AG04449 (cell line): ENCODE results near the gene NOC2L.

Source experiments
- CTCF ChIA-PET: fragments of 350-600 bp; formaldehyde crosslinking; extraction: SDS; loops from one replicate; lab custom pipeline; 2021; ENCODE audit warnings: antibody characterized with exemption; lab: Yijun Ruan, JAX
- POLR2A ChIA-PET: fragments of 400-600, 350-600 bp; formaldehyde crosslinking; extraction: SDS; loops from one replicate; lab custom pipeline; 2020; ENCODE audit warnings: antibody characterized with exemption, inconsistent platforms; lab: Yijun Ruan, JAX
- DNase-seq: peaks from one replicate; pipeline ENCODE4 v3.0.0-alpha.2; 2010; ENCODE audit warnings: low read depth, low spot score
- H3K4me3 ChIP-seq: 2 replicates; pipeline ENCODE4 v1.5.1; 2011; ENCODE audit warnings: low read depth, mild to moderate bottlenecking, control low read depth, low read length
- TF ChIP-seq, protein P1 (sequence below): IDR thresholded peaks from one replicate; pipeline ENCODE4 v1.5.1; 2011; ENCODE audit warnings: mild to moderate bottlenecking, moderate library complexity, low read length, control low read depth, inconsistent platforms; ENCODE audit not compliant: insufficient read depth; ENCODE audit errors: missing control alignments

Gene NOC2L

DNA sequence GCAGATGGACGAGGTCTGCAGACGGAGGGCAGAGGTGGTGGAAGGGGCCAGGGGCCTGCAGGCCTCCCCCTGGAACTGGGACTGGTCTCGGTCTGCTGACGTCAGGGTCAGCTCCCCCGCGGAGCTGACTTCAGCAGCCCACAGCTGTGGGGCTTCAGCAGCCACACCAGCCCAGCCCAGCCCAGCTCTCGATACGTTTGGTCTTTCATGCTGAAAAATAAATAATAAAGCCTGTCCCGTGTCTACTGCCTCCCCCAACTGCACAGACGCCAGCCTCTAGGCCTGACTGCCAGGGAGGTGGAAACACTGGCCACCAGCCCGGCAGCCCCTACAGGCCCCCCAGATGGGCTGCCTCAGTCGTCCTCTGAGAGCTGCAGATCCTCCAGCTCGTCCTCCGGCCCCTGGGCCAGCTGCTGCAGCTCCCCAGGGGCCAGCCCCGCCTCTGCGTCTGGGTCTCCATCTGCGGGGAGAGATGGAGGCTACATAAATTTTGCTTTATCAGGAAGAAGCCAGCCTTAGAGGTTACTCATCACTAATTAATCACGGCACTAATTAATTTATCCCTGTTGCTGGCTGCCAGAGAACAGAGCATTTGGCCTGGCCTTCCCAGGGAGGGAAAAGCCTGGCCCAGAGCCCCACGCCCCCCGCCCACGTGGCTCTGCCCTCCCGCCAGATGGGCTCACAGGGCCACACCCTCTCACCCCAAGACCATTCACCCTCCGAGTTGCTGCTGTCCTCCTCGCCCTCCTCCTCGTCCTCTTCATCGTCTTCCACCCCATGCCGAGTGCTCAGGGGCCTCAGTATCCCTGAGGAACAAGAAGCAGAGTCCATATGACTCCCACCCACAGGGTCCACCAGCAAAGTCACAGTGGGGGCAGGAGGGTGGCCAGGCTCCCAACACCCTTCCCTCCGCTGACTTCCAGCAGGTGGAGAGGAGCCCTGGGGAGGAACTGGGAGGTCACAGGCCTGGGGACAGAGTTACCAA, 14.4 kb downstream of the NOC2L start:
- POLR2A ChIA-PET = interaction anchor here (0.6 kb wide), 1 partner anchor 16 kb away, joined by 3 read pairs; no protein-coding TSS in a partner anchor
- no peak for DNase-seq

DNA sequence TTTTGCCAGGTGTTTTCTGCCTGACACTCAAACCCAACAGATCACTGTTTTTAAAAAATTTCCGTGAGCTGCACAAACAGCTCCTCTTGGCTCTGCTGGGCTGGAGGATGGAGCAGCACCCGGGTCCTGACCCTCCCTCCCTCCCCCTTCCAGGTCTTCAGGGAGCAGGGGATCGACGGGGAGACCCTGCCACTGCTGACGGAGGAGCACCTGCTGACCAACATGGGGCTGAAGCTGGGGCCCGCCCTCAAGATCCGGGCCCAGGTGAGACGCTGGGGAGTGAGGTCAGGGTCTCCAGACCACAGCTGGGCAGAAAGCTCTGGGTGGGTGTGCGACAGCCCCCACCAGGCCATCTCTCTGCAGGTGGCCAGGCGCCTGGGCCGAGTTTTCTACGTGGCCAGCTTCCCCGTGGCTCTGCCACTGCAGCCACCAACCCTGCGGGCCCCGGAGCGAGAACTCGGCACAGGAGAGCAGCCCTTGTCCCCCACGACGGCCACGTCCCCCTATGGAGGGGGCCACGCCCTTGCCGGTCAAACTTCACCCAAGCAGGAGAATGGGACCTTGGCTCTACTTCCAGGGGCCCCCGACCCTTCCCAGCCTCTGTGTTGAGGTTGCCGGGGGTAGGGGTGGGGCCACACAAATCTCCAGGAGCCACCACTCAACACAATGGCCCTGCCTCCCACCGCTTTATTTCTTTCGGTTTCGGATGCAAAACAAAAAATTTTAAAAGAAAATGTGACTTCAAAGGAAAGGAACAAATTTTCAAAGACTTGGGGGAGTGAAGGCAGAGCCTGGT, 15.3 kb downstream of the NOC2L start:
- ChIA-PET CTCF (interaction anchor here (0.6 to 7.6 kb wide), 3 partner anchors 38 to 74 kb away, joined by 3 to 67 read pairs (median 9); no protein-coding TSS in a partner anchor), POLR2A (interaction anchor here (0.5 to 0.7 kb wide), 3 partner anchors 15 to 17 kb away, joined by 3 to 4 read pairs (median 3); partner anchors contain the start of gene NOC2L)
- TF ChIP-seq, protein P1, sequence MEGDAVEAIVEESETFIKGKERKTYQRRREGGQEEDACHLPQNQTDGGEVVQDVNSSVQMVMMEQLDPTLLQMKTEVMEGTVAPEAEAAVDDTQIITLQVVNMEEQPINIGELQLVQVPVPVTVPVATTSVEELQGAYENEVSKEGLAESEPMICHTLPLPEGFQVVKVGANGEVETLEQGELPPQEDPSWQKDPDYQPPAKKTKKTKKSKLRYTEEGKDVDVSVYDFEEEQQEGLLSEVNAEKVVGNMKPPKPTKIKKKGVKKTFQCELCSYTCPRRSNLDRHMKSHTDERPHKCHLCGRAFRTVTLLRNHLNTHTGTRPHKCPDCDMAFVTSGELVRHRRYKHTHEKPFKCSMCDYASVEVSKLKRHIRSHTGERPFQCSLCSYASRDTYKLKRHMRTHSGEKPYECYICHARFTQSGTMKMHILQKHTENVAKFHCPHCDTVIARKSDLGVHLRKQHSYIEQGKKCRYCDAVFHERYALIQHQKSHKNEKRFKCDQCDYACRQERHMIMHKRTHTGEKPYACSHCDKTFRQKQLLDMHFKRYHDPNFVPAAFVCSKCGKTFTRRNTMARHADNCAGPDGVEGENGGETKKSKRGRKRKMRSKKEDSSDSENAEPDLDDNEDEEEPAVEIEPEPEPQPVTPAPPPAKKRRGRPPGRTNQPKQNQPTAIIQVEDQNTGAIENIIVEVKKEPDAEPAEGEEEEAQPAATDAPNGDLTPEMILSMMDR = no peak
- no peak overlapping the region for H3K4me3 ChIP-seq
- no peak for DNase-seq

More for the DNA sequence above, 14.4 kb downstream of the NOC2L start:
- CTCF ChIA-PET = interaction anchor here (2.8 kb wide), 1 partner anchor 40 kb away, joined by 9 read pairs; no protein-coding TSS in a partner anchor
- TF ChIP-seq, protein P1 = no peak
- no peak overlapping the region for H3K4me3 ChIP-seq

DNA sequence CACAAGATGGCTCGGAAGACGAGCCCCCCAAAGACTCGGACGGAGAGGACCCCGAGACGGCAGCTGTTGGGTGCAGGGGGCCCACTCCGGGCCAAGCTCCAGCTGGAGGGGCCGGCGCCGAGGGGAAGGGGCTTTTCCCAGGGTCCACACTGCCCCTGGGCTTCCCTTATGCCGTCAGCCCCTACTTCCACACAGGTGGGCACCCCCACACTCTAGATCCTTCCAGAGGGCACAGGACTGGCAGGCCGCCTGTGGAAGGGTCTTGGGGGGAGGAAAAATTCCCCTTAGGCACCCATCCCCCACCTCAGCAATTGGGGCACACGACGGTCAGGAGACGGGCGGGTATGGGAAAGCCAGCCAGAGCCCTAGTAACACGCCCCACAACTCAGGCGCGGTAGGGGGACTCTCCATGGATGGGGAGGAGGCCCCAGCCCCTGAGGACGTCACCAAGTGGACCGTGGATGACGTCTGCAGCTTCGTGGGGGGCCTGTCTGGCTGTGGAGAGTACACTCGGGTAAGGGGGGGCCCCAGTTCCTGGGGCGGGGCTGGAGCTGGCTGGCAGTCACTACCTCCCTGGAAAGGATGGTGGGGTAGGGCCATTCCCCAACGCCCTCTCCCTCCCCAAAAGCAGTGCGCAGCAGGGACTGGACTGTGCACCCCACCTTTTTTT, 16.1 kb downstream of the NOC2L start:
- DNase-seq = no peak
- H3K4me3 ChIP-seq = peak overlapping the region; percentile 8; the same call in 1 of the 2 replicates
- POLR2A ChIA-PET = interaction anchor here (0.5 to 1.5 kb wide), 4 partner anchors 9 to 24 kb away, joined by 3 to 5 read pairs (median 4); partner anchors contain the start of genes NOC2L and PLEKHN1
- TF ChIP-seq, protein P1 = no peak
- CTCF ChIA-PET = interaction anchor here (0.6 to 7.6 kb wide), 4 partner anchors 13 to 73 kb away, joined by 3 to 67 read pairs (median 4); no protein-coding TSS in a partner anchor

DNA sequence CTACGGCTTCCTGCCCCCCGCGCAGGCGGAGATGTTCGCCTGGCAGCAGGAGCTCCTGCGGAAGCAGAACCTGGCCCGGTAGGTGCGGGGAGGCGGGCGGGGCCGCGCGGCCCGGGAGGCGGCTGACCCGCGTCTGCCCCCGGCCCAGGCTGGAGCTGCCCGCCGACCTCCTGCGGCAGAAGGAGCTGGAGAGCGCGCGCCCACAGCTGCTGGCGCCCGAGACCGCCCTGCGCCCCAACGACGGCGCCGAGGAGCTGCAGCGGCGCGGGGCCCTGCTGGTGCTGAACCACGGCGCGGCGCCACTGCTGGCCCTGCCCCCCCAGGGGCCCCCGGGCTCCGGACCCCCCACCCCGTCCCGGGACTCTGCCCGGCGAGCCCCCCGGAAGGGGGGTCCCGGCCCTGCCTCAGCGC, 16.6 kb downstream of the NOC2L start:
- no peak for DNase-seq
- POLR2A ChIA-PET = interaction anchor here (1.0 to 1.5 kb wide), 2 partner anchors 10 to 25 kb away, joined by 4 to 5 read pairs; partner anchors contain the start of gene PLEKHN1
- CTCF ChIA-PET = interaction anchor here (1.1 to 7.6 kb wide), 5 partner anchors 10 to 41 kb away, joined by 3 to 67 read pairs (median 9); no protein-coding TSS in a partner anchor
- peak overlapping the region; percentile 36 for H3K4me3 ChIP-seq
- TF ChIP-seq, protein P1 = no peak

DNA sequence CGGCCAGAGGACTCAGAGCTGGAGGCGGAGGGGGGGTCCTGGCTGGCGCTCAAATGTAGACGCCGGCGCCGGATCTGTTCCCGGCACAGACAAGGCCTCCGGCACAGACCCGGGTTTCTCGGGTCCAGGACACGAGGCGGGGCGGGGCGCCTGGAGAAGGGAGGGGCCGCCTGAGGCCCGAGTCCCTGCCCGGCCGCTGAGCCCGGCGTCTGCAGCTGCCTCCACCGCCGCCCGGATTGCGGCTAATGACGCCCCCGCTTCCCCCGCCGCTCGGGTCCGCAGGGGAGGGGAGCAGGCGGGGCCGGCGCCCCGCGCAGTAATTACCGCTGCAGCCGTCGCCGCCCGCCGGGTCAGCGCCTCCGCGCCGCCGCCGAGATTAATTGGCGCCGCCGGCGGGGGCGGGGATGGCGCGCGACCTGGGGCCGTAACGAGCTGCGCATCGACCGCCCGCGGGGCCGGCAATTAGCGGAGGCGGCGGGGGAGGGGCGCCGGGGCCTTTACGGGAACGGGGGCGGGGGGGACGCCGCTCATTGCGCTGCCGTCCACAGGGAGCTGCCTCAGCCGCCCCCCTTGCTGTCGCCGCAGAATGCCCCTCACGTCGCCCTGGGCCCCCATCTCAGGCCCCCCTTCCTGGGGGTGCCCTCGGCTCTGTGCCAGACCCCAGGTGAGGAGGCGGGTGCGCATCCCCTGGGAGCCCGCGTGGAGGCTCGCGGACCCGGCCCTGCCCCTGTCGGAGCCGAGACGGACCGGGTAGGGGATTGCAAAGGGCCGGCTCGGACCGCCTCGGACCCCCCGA, 17.3 kb downstream of the NOC2L start:
- POLR2A ChIA-PET = interaction anchor here (1.5 kb wide), 1 partner anchor 25 kb away, joined by 5 read pairs; the partner anchor contains the start of gene PLEKHN1
- TF ChIP-seq, protein P1 = no peak
- CTCF ChIA-PET = interaction anchor here (1.1 to 7.6 kb wide), 6 partner anchors 10 to 42 kb away, joined by 3 to 67 read pairs (median 8); no protein-coding TSS in a partner anchor
- H3K4me3 ChIP-seq = peak overlapping the region; percentile 36
- no peak for DNase-seq
